Measurements from ENCODE around the gene SPAST. TPM values are rescaled to one million over a fixed set of nuclear protein-coding genes. Genes with fewer than 3 reads are reported as not detected.

SPAST gene
- total RNA-seq, 1 donor from 2014 or later, result 21.2 TPM

Other genes with a start within 250 kb of the SPAST start
- gene MEMO1, start 52.5 kb upstream of the SPAST start, total RNA-seq, result 32.9 TPM
- 45.4 TPM for gene DPY30, start 23.8 kb upstream of the SPAST start, total RNA-seq
- gene SLC30A6, start 102.3 kb downstream of the SPAST start, total RNA-seq, result 19.7 TPM
- 3.1 TPM for gene NLRC4, start 201.3 kb downstream of the SPAST start, total RNA-seq
- gene YIPF4, start 214.3 kb downstream of the SPAST start, total RNA-seq, result 72.0 TPM

All from sciatic nerve (tissue), 1 donor.